C4-2B (cell line): ENCODE results near the gene IL18.

Experiments
- CTCF ChIP-seq: fragments of 450-650 bp; conservative IDR thresholded peaks from 2 replicates; pipeline ENCODE4 v1.5.1; 2017; ENCODE audit warnings: mild to moderate bottlenecking
- ZFX ChIP-seq: fragments of 450-650 bp; IDR thresholded peaks from 2 replicates; pipeline ENCODE4 v1.6.1; 2017

- TF ChIP-seq CTCF (no peak), ZFX (no peak)
Observed at GRCh38 chr11:112143597-112143996, 20.3 kb downstream of the IL18 start.
